SK-N-DZ (cell line): Measurements from ENCODE around the gene PSKH1.
A peak's percentile ranks its signal among the peaks of the same experiment; 100 is the strongest.
"Not testable (repeated sequence)": the region's sequence is repeated elsewhere in the genome, so short reads cannot be mapped to it uniquely, and the experiment has no call there.

Source experiments
- DNase-seq: peaks from one replicate; pipeline ENCODE4 v3.0.0-alpha.2; 2015; ENCODE audit warnings: low spot score

The PSKH1 gene

DNA sequence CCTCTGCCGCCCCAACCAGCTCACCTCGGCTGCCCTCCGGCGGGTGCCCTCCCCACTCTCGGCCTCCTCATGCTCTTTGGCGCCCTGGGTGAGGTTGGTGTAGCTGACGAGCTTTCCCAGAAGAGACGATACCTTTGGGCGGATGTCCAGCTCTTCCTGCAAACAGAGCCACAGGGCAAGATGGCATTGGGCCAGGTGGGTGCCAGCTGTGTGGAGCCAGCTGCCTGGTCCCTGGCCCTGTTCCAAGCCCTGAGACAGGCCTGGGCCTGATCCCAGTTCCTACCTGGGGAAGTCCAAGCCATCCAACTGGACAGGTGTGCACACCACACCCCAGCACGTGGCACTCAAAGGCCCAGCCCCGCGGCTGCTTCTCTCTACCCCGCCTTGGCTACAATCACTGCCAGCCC lies 68.5 kb downstream of the PSKH1 start:
- no peak for DNase-seq

DNA sequence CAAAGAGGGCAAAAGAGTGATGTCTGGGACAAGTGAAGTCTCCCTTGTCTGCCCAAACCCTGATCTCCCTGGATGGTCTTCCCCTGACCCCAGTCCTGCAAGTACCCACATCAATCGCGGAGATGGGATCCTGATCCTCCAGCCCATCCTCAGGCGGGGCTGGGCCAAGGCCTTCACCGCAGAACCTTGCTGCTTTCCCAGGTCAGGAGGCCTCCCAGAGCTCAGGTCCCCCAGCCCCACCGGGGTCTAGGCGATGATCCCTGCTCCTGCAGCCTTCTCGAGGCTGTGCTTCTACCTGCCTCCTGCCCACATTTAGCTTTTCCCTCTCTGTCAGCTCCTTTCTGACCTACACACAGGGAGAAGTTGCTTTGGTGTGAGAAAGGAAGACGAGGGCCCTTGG lies 69.1 kb downstream of the PSKH1 start:
- DNase-seq, result no peak

DNA sequence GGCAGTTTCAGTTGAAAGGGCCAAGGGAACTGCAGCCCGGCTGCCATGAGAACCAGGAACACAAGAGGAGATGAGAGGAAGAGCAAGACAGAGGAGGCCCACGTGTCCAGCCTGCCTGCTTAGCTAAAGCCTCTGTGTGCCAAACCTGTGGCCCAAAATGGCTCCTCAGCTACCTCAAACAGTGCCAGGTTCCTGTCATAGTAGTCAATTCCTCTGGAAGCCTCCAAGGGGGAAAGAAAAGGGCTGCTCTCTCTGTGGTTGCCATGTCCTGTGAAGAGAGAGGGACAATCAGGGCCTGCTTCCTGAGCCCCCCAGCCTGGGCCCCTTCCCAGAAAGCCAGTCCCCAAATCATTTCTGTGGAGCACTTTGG lies 70.2 kb downstream of the PSKH1 start:
- no peak for DNase-seq

DNA sequence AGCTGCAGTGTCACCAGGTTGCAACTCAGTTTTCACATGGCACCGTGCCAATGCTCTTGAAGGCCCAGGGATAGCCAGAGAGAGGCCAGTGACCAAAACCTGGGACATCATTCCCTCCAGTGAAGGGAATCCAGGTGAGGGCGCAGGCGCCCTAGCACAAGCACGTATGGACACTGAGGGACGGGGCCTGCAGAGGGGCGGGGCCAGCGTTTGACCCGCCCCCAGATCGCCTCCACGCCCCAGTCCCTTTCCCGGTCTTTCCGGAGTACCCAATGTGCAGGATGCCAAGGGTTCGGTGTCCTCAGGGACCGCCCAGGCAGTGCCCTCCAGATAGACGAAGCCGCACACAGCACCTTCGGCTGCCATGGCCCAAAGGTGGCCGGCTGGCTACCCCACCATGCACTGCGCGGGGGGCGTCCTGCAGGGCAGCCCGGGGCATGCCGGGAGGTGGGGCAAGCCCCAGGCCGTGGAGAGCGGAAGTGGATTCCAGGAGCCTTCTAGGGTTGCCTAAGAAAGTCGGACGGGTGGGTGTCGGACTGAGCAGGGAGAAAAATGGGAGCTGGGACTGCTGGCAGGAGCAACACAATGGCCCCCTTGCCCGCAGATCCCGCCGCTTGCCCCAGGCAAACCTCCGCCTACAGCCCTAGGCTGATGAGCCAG lies 70.7 kb downstream of the PSKH1 start:
- DNase-seq, result no peak

GRCh38 chr16:67964477-67965131 lies 71.5 kb downstream of the PSKH1 start:
- no peak for DNase-seq

- DNase-seq, result no peak
Observed at GRCh38 chr16:67965668-67966548, 72.9 kb downstream of the PSKH1 start.

GRCh38 chr16:67966549-67967182 lies 73.6 kb downstream of the PSKH1 start:
- DNase-seq, result no peak

DNA sequence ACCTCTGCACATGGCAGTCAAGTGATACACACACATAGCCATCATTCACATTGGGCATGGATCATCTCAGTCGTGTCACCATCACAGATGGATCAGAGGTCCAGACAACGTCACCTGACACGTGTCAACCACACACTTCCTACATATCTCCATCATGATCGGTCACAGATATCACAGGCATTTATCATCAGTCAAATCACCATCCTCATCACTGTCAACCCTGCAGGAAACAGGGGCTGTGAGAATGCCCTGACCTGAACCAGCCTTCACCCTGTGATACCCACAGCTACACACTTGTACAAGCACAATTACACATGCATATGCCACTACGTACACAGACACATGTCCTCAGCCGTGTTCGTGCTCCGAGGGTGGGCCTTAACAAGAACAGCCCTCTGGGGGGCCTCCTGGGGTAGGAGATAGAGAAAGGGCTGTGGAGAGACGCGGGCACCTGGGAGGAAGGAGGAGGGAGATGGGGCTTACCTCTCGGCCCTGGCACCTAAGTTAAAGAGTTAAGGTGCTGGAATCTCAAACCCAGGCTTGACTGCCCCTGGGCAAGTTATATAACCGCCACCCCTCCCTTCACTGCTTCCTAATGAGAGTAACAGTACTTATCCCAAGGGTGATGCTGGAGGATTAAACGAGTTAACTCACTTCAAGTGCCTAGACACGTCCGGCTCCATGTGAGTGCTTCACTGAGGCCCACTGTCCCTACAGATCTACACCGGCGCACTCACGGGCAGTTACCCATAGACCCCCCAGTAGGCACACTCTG lies 74.3 kb downstream of the PSKH1 start:
- no peak for DNase-seq

DNA sequence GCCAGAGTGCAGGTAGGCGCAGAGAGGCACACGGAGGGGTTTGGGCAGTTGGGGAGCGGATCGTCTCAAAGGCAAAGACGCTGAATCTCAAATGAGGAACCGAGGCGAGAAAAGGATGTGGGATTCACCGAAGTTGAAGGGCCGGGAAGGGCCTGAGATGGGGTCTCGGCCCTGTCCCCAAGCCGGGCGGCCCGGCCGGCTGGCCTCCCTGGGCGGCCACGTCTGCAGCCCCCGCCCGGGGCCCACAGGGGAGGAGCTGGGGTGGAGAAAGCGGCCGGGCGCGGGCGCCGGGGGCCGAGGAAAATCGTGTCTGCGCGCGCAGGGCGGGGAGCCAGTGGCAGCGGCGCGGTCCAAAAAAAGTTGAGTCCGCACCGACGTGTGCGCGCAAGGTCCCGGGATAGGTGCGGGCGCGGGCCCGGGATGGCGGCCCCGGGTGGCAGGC lies 74.9 kb downstream of the PSKH1 start:
- DNase-seq, result no peak

DNA sequence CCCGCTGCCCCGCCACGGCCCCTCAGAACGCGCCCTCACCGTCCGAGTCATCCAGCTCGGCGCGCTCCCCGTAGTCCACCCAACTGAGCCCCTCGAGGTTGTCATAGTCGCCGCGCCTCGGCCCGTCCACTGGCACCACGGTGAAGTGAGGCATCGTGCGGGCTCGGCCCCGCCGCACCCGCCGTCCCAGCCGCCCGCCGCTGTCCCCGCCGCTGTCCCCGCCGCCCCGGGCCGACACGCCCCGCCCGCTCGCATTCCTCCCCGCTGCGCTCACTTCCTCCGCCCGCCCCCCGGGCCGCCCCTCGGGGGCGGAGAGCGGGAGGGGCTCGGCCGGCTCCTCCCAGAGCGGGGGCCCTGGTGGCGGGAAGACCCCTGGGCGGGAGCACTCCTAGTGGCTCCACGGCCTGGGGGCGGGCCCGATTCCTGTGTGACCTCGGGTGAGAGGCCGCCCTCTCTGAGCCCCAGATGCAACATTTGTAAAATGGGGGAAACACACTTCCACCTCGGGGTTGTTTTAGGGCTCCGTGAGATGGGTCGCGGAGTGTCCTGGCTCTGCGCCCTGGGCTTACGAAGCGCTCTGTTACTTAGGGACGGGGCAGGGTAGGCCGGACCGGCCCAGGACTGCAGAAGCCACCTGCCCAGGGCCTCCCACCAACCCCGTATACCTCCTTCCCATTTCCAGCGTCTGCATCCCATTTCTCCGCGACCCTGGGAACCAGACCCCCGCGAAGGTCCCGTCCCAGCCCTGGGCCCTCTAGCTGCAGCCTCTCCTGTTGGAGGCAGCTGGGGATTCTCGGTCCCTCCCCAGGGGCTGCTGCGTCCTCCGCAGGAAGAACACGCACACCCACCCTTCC lies 75.6 kb downstream of the PSKH1 start, which contains the start of gene SLC12A4:
TSS of gene SLC12A4 (minus strand) at position 238 of the 854 bp plus-strand sequence. CDS start at position 154, 84 bp downstream.
- DNase-seq, result peak; percentile 74

GRCh38 chr16:67969254-67970039 lies 76.4 kb downstream of the PSKH1 start:
- DNase-seq, result no peak

- no peak for DNase-seq
Observed at GRCh38 chr16:67971111-67971510, 78.1 kb downstream of the PSKH1 start.

GRCh38 chr16:67972285-67972684 lies 79.2 kb downstream of the PSKH1 start:
- not testable (repeated sequence) for DNase-seq

DNA sequence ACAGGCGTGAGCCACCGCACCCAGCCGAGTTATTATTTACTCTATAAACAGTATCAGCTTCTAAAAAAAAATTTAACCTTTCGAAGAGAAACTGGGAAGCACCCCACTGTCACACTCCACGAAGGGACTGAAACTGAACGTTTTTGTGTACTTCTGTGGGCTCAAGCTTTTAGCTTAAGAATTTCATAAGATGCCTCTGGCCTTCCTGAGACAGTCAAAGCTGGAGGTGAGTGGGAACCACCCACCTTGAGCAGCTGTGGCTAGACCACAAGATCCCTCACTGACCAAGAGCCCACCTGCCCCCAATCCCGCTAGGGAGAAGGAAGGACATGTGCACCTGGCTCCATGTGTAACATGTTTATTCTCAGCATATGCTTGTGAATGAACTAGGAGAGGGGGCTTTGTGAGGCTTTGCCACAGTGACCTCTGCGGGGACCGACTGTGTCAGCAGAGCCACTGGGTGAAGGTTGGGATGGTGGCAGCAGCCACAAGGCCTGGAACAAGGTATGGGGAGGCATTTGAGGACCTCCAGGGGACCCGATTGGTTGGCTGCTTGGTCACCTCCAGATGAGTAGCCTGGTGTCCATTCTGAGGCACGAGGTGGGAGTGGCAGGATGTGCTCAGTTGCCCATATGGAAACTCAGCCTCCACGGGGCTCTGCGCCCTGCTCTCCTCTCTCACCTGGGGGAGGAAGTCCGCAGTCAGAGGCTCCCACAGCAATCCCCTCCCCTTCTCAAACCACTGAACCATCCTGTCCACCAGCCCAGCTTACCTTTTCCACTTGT lies 82.5 kb downstream of the PSKH1 start:
- no peak for DNase-seq

DNA sequence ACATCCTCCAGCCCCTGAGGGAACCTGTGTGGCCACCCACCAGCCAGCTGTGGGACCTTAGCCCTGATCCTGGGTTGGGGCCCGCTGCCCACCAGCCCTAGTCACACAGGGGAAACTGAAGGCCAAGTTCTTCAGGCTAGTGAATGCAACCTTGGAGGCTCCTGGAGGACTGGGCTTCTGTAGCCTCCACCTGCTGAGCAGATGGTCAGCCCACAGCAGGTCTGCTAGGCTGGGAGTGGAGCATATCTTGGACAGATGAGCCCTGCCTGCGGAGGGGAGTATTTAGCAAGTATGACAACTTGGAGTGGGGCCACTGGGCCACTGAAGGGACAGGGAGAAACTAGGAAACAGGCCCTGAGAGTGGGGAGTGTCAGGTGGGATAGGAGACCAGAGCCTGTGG lies 83.2 kb downstream of the PSKH1 start:
- DNase-seq, result no peak

DNA sequence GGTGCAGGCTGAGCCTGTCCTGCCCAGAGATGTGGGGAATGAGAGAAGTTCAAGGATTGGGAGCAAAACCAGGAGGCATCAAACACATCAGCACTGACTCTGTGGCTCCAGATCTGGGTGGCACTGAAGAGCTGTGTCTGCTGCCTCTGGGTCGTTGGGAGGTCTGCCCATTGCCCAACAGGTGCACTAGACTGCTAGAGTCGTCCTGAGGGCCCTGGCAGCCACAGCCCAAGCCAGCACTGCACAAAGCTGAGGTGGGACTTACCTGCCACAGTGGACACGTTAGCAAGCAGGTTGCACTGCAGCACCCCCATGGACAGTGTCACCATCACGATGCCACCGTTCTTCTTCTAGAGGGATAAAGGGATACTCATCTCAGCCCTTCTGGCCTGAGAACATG lies 84.0 kb downstream of the PSKH1 start:
- DNase-seq, result no peak

GRCh38 chr16:67977469-67978227 lies 84.6 kb downstream of the PSKH1 start:
- no peak for DNase-seq
